DOHH2 (cell line): ENCODE measurements around the gene CBS.
"Not testable (repeated sequence)": the region's sequence is repeated elsewhere in the genome, so short reads cannot be mapped to it uniquely, and the experiment has no call there.

ENCODE experiments used
- CTCF ChIP-seq: fragments of 200-600 bp; sonication (generic); IDR thresholded peaks from one replicate; pipeline ENCODE4 v1.5.1; 2014; ENCODE audit warnings: antibody characterized with exemption, mild to moderate bottlenecking, low read depth, low read length; ENCODE audit not compliant: poor library complexity, severe bottlenecking
- EZH2phosphoT487 ChIP-seq: fragments of 200-600 bp; sonication (generic); IDR thresholded peaks from 2 replicates; pipeline ENCODE4 v1.6.1; 2017; ENCODE audit warnings: borderline replicate concordance, mild to moderate bottlenecking, antibody characterized with exemption, low read length, moderate library complexity, mixed read lengths

GRCh38 chr21:43114483-43114882 is 38.8 kb upstream of the CBS start:
- TF ChIP-seq CTCF, EZH2phosphoT487: not testable (repeated sequence)
